Measurements from ENCODE around the gene SPATA20. TPM values are rescaled to one million over a fixed set of nuclear protein-coding genes. Genes with fewer than 3 reads are reported as not detected.

SPATA20 gene
- total and polyA plus RNA-seq, 4 donors = 31.5 to 45.9 (median 44.0) TPM

DNA sequence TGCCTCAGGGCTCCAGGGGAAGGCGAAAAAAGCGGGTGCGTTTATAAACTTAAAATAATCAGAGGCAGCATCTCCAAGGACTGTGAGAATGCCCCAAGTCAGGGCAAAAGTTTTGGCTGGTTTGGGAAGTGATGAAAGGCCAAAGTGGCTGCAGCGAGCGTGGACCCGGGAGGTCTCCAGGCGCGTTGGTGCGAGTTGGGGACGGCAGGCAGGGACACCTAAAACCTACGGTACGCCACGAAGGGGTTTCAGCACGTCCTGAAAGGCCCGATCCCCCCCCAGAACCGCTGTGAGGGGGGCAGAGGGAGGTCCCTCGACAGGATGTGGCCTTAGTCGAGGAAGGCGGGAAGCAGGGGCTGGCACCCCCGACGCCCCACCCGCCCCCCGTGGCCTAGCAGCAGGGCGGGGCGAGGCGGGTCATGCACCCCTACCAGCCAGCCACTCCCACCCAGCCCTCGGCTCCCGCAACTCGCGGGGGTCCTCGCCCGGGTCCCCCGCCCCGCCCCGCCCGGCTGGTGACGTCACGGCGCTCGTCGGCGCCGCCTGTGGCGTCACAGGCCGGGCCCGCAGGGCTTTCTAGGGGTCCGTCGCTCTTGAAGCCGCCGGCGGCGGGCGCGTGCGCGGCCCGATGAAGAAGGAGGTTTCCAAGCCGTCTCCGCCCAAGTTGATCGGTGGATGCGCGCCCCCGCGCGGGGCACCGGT lies 39.0 kb upstream of the SPATA20 start, which contains the start of gene MYCBPAP:
Gene MYCBPAP (plus strand): TSS at position 569 of the 702 bp plus-strand sequence. CDS start 236 bp downstream, outside the sequence.
- peak within 1 kb of the TSS; percentile 69 for H3K27ac ChIP-seq (ENCODE audit: low read depth, low read length)
- peak; percentile 62 to 95 (median 79) for DNase-seq (ENCODE audit: low read depth in 4 of 6, low spot score in 6 of 6)
- H3K36me3 ChIP-seq (ENCODE audit: control insufficient read depth, insufficient read depth, low read length) = no peaks in the 10 kb centered on the region
- H3K27me3 ChIP-seq (ENCODE audit: control insufficient read depth, insufficient read depth, low read length) = no peaks in the 10 kb centered on the region
- no peaks in the 10 kb centered on the region for H3K9me3 ChIP-seq (ENCODE audit: control insufficient read depth, insufficient read depth, low read length)
- peaks cover 22% of the 10 kb centered on the region for H3K4me1 ChIP-seq (ENCODE audit: control insufficient read depth, insufficient read depth, low read length)
- WGBS (ENCODE audit: insufficient coverage) = 6% methylated on average over 62 of the region's 66 CpGs
- peak within 1 kb of the TSS; percentile 62 for H3K4me3 ChIP-seq (ENCODE audit: low read depth, low read length)

DNA sequence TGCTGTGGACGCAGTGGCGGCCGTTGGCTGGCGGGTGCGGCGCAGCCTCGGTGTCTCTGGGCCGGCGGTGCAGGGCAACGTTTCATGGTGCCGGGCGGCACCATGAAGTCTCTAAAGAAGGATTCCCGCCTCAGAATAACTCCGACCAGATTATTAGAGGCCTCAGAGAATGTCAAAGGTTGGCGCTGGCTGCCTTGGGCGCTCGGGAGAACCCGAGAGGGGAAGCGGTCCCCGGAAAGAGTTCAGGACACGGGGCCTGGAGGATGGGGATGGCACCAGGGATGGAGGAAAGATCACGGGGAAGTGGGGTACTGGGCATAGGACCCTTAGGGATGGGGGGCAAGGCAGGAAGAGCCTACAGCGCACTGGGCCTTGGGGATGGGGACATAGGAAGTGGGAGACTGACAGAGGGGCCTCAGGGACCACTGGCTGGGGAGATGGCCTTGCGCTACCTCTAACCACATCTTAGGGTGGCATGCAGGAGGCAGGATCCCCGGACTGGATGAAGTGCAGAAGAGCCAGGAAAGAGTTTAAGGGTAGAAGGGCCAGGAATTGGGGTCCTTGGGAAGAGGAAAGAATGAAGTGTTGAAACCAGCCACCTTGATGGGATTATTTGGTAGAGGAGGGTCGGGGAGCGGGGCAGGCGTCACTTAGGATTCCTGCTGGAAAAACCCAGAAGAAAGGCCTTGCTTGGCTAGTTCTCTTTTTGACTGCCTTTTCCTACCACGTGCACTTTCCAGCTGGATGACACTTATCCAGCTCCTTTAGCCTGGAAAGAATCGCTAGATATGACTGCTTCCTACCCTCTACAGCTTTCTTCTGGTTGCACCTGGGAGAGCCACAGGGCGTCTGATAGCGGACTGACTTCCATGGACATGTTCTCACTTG lies 38.2 kb upstream of the SPATA20 start:
- WGBS (ENCODE audit: insufficient coverage) = 25% methylated on average over 32 of the region's 32 CpGs
- DNase-seq (ENCODE audit: low read depth in 4 of 6, low spot score in 6 of 6) = peak in 1 of 6 donors; percentile 9
- Histone ChIP-seq H3K27me3 (ENCODE audit: control insufficient read depth, insufficient read depth, low read length) (no peaks in the 10 kb centered on the region), H3K4me3 (ENCODE audit: low read depth, low read length) (peak overlapping the region; percentile 62), H3K36me3 (ENCODE audit: control insufficient read depth, insufficient read depth, low read length) (no peaks in the 10 kb centered on the region), H3K9me3 (ENCODE audit: control insufficient read depth, insufficient read depth, low read length) (no peaks in the 10 kb centered on the region), H3K27ac (ENCODE audit: low read depth, low read length) (peak overlapping the region; percentile 69), H3K4me1 (ENCODE audit: control insufficient read depth, insufficient read depth, low read length) (peaks cover 22% of the 10 kb centered on the region)

- Histone ChIP-seq H3K4me1 (ENCODE audit: control insufficient read depth, insufficient read depth, low read length) (peaks cover 28% of the 10 kb centered on the region), H3K27me3 (ENCODE audit: control insufficient read depth, insufficient read depth, low read length) (no peaks in the 10 kb centered on the region), H3K4me3 (ENCODE audit: low read depth, low read length) (no peak overlapping the region), H3K36me3 (ENCODE audit: control insufficient read depth, insufficient read depth, low read length) (no peaks in the 10 kb centered on the region), H3K27ac (ENCODE audit: low read depth, low read length) (no peak overlapping the region), H3K9me3 (ENCODE audit: control insufficient read depth, insufficient read depth, low read length) (no peaks in the 10 kb centered on the region)
- WGBS (ENCODE audit: insufficient coverage) = 40% methylated on average over 3 of the region's 3 CpGs
- no peak for DNase-seq (ENCODE audit: low read depth in 4 of 6, low spot score in 6 of 6)
These were observed 35.9 kb upstream of the SPATA20 start for GRCh38 chr17:50511058-50511457.

DNA sequence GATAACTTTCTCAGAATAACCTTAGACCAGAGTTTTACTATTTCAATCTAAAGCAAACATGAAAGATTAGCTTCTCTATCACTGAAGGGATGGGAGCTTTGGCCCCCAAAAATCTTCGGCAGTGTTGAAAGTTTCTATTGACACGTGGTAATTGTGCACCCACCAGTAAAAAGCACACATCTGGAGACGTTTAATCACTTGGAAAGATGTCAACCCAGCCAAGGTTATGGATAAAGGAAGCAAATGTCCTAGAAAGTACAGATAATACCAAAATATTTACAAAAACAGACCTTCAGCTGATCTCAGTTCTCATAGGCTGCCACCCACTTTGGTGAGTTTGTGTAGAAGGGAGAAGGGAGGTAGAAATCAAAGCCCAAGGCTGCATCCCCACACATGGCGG lies 33.5 kb upstream of the SPATA20 start:
- Histone ChIP-seq H3K36me3 (ENCODE audit: control insufficient read depth, insufficient read depth, low read length) (no peaks in the 10 kb centered on the region), H3K27ac (ENCODE audit: low read depth, low read length) (no peak overlapping the region)

GRCh38 chr17:50514388-50514787 lies 32.6 kb upstream of the SPATA20 start:
- H3K4me3 ChIP-seq (ENCODE audit: low read depth, low read length) = no peak overlapping the region
- H3K27ac ChIP-seq (ENCODE audit: low read depth, low read length) = no peak overlapping the region
- no peaks in the 10 kb centered on the region for H3K36me3 ChIP-seq (ENCODE audit: control insufficient read depth, insufficient read depth, low read length)
- H3K27me3 ChIP-seq (ENCODE audit: control insufficient read depth, insufficient read depth, low read length) = no peaks in the 10 kb centered on the region
- H3K4me1 ChIP-seq (ENCODE audit: control insufficient read depth, insufficient read depth, low read length) = peaks cover 23% of the 10 kb centered on the region
- no peak for DNase-seq (ENCODE audit: low read depth in 4 of 6, low spot score in 6 of 6)
- WGBS (ENCODE audit: insufficient coverage) = 24% methylated on average over 2 of the region's 3 CpGs
- H3K9me3 ChIP-seq (ENCODE audit: control insufficient read depth, insufficient read depth, low read length) = no peaks in the 10 kb centered on the region

More for the DNA sequence above, 33.5 kb upstream of the SPATA20 start:
- no peak overlapping the region for H3K4me3 ChIP-seq (ENCODE audit: low read depth, low read length)
- no peak for DNase-seq (ENCODE audit: low read depth in 4 of 6, low spot score in 6 of 6)
- WGBS (ENCODE audit: insufficient coverage) = no CpG with 5 or more reads among the region's 4 CpGs
- no peaks in the 10 kb centered on the region for H3K27me3 ChIP-seq (ENCODE audit: control insufficient read depth, insufficient read depth, low read length)
- H3K4me1 ChIP-seq (ENCODE audit: control insufficient read depth, insufficient read depth, low read length) = peaks cover 27% of the 10 kb centered on the region
- no peaks in the 10 kb centered on the region for H3K9me3 ChIP-seq (ENCODE audit: control insufficient read depth, insufficient read depth, low read length)

DNA sequence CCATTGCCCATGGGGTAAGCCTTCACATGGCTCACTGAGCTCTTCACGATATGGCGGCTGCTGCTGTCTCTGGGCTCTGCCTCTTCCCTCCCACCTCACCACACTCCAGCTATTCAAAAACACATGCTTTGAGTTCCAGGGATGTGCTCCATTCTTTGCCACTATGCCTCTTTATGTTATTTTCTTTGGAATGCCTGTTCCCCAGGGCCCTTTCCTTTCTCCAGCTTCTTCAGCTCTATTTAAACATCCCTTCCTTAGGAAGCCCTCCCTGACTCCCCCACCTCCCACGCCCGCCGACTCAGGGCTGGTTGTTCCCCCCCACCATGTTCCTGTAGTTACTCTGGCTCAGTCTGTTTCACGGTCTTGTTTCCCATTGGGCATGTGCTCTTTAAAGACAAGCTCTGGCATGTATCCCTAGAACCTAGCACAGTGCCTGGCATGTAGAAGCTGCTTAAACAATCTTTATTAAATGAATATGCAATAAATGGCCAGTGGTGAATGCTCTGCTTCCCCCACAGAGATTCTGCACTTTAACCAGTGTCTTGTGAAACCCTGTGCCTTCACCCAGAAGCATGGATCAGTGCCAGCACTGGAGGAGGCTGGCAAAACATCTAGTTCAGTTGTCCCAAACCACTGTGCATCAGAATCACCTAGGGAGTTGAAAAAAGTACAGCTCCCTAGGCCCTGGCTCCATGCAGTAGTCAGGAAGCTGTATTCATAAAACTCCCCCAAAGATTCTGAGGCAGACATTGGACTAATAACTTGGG lies 31.9 kb upstream of the SPATA20 start:
- Histone ChIP-seq H3K4me1 (ENCODE audit: control insufficient read depth, insufficient read depth, low read length) (peaks cover 17% of the 10 kb centered on the region), H3K27me3 (ENCODE audit: control insufficient read depth, insufficient read depth, low read length) (no peaks in the 10 kb centered on the region), H3K27ac (ENCODE audit: low read depth, low read length) (no peak overlapping the region), H3K9me3 (ENCODE audit: control insufficient read depth, insufficient read depth, low read length) (no peaks in the 10 kb centered on the region), H3K4me3 (ENCODE audit: low read depth, low read length) (no peak overlapping the region), H3K36me3 (ENCODE audit: control insufficient read depth, insufficient read depth, low read length) (no peaks in the 10 kb centered on the region)
- 36% methylated on average over 5 of the region's 6 CpGs for WGBS (ENCODE audit: insufficient coverage)
- DNase-seq (ENCODE audit: low read depth in 4 of 6, low spot score in 6 of 6) = peak in 1 of 6 donors; percentile 38

- no peak overlapping the region for H3K4me3 ChIP-seq (ENCODE audit: low read depth, low read length)
- H3K4me1 ChIP-seq (ENCODE audit: control insufficient read depth, insufficient read depth, low read length) = peaks cover 17% of the 10 kb centered on the region
- H3K36me3 ChIP-seq (ENCODE audit: control insufficient read depth, insufficient read depth, low read length) = no peaks in the 10 kb centered on the region
- no peaks in the 10 kb centered on the region for H3K27me3 ChIP-seq (ENCODE audit: control insufficient read depth, insufficient read depth, low read length)
- no peak for DNase-seq (ENCODE audit: low read depth in 4 of 6, low spot score in 6 of 6)
- WGBS (ENCODE audit: insufficient coverage) = 93% methylated on average over 3 of the region's 4 CpGs
- no peak overlapping the region for H3K27ac ChIP-seq (ENCODE audit: low read depth, low read length)
- no peaks in the 10 kb centered on the region for H3K9me3 ChIP-seq (ENCODE audit: control insufficient read depth, insufficient read depth, low read length)
These were observed 30.0 kb upstream of the SPATA20 start for GRCh38 chr17:50517011-50517410.

DNA sequence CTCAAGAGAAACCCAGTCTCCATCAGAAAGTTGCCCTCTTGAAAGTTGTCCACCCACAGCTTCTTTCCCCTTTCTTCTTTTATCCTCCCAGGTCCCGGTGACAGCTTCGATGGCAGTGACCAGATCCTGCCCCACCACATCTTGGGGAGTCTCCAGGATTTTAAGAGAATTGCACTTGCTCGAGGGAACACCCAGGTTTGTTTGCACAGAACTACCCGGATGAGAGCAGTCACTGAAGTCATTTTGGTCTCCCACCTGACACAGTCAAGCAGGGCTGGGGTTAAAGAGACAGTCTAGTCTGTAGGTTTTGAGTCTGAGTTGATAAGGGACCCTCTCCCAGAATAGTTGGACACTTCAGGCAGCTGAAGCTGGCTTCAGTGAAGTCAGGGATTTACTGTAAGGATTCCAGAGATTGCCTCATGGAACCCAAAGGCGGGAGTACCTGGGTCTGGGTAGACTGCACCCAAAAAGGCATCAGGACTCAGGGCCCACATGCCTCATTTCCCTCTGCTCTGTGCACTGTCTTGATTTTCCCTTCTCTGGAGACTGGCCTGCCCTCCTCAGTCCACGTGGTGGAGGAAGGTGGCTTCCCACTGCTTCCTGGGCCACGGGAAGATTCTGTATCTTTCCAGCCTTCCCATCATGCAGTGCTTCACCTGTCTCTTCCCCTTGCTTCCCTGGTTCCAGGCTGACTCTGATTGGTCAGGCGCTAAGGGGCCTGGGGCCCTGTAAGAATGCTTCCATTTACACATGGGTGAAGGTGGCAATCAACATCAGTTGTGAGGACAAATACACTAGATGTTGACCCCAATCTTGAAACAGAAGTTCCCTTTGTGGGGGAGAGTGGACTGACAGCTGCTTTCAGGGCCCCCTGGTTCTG lies 29.2 kb upstream of the SPATA20 start:
- 78% methylated on average over 7 of the region's 8 CpGs for WGBS (ENCODE audit: insufficient coverage)
- Histone ChIP-seq H3K27me3 (ENCODE audit: control insufficient read depth, insufficient read depth, low read length) (no peaks in the 10 kb centered on the region), H3K4me1 (ENCODE audit: control insufficient read depth, insufficient read depth, low read length) (peaks cover 17% of the 10 kb centered on the region), H3K9me3 (ENCODE audit: control insufficient read depth, insufficient read depth, low read length) (no peaks in the 10 kb centered on the region), H3K27ac (ENCODE audit: low read depth, low read length) (peak overlapping the region; percentile 40), H3K4me3 (ENCODE audit: low read depth, low read length) (no peak overlapping the region), H3K36me3 (ENCODE audit: control insufficient read depth, insufficient read depth, low read length) (no peaks in the 10 kb centered on the region)
- DNase-seq (ENCODE audit: low read depth in 4 of 6, low spot score in 6 of 6) = no peak

Measured in spinal cord (tissue), 10 donors.